ENCODE results near the gene AKAP7.
"Not testable (repeated sequence)": the region's sequence is repeated elsewhere in the genome, so short reads cannot be mapped to it uniquely, and the experiment has no call there.

Gene AKAP7

DNA sequence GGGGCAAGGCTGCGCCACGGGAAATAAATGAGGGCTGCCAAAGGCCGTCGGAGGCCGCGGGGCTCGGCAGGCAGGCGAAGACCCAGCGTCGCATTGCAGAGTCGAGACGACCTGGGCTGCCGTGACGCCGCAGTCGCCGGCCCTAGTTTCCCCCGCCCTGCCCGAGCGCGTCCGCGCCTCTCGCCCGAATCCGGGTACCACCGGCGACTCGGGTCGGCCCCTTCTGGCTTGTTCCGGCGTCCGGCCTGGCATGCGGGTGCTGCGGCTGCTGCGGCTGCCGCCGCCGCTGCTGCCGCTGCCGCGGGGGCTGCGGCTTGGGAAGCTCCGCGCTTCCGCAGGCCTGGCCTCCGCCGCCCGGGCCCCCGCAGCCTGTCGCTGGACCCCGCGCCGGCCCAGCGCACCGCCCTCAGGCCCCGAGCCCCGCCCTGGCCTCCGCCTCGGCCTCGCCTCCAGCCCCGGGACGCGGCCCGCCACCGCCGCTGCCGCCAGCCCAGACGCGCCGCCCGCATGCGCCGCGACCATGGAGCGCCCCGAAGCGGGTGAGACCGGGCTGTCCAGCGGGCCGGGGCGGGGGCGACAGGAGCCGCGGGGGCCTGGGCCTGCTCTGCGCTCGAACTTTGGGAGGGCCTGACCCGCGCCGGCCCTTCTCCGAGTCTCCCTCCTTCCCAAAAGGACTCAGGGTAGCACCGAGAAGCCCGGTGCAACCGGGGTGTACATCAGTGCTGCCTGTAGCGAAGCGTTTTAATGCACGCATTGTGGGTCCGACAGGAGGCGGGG, at the start of gene AKAP7:
TSS of gene AKAP7 (plus strand) at position 224 of the 777 bp plus-strand sequence. CDS start at position 521, 297 bp downstream.
- DNase-seq (ENCODE audit: low read depth, low spot score): peak; percentile 46
- TF ChIP-seq SUZ12 (IDR thresholded peaks at IDR 0.05; ENCODE audit: extremely low read depth, insufficient read depth, insufficient read length): no peak
- TF ChIP-seq YY1 (IDR thresholded peaks at IDR 0.05; ENCODE audit: insufficient read depth, insufficient read length): no peak
- TF ChIP-seq ZNF274 (IDR thresholded peaks at IDR 0.05; ENCODE audit: low read depth, low read length): no peak
- peak within 1 kb of the TSS; percentile 89 for H3K9ac ChIP-seq (ENCODE audit: insufficient read length, low read depth)

DNA sequence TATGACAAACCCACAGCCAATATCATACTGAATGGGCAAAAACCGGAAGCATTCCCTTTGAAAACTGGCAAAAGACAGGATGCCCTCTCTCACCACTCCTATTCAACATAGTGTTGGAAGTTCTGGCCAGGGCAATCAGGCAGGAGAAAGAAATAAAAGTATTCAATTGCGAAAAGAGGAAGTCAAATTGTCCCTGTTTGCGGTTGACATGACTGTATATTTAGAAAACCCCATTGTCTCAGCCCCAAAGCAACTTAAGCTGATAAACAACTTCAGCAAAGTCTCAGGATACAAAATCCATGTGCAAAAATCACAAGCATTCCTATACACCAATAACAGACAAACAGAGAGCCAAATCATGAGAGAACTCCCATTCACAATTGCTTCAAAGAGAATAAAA, 44.9 kb upstream of the AKAP7 start:
- not testable (repeated sequence) for DNase-seq (ENCODE audit: low read depth, low spot score); H3K4me1 ChIP-seq (ENCODE audit: insufficient read depth, insufficient read length); H3K36me3 ChIP-seq (ENCODE audit: insufficient read depth, insufficient read length, low read length); H3K9me3 ChIP-seq (ENCODE audit: insufficient read depth, low read length); H3K9ac ChIP-seq (ENCODE audit: insufficient read length, low read depth); H3K4me3 ChIP-seq (ENCODE audit: insufficient read length, low read depth); H3K27me3 ChIP-seq (ENCODE audit: insufficient read depth, insufficient read length)

More for the DNA sequence above, at the start of gene AKAP7:
- Histone ChIP-seq H3K4me3 (ENCODE audit: insufficient read length, low read depth) (peak within 1 kb of the TSS; percentile 57), H3K27me3 (ENCODE audit: insufficient read depth, insufficient read length) (peaks cover 14% of the 10 kb centered on the region), H3K36me3 (ENCODE audit: insufficient read depth, insufficient read length, low read length) (no peaks in the 10 kb centered on the region), H3K9me3 (ENCODE audit: insufficient read depth, low read length) (no peaks in the 10 kb centered on the region), H3K4me1 (ENCODE audit: insufficient read depth, insufficient read length) (peaks cover 3% of the 10 kb centered on the region)

DNA sequence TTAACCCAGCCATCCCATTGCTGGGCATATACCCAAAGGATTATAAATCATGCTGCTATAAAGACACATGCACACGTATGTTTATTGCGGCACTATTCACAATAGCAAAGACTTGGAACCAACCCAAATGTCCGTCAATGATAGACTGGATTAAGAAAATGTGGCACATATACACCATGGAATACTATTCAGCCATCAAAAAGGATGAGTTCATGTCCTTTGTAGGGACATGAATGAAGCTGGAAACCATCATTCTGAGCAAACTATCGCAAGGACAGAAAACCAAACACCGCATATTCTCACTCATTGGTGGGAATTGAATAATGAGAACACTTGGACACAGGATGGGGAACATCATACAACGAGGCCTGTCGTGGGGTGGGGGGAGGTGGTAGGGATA, 43.3 kb upstream of the AKAP7 start:
- not testable (repeated sequence) for H3K9ac ChIP-seq (ENCODE audit: insufficient read length, low read depth); H3K9me3 ChIP-seq (ENCODE audit: insufficient read depth, low read length); H3K27me3 ChIP-seq (ENCODE audit: insufficient read depth, insufficient read length); H3K4me1 ChIP-seq (ENCODE audit: insufficient read depth, insufficient read length); DNase-seq (ENCODE audit: low read depth, low spot score); H3K4me3 ChIP-seq (ENCODE audit: insufficient read length, low read depth); H3K36me3 ChIP-seq (ENCODE audit: insufficient read depth, insufficient read length, low read length)

GRCh38 chr6:131093334-131093733, 41.9 kb upstream of the AKAP7 start:
- Histone ChIP-seq H3K9ac (ENCODE audit: insufficient read length, low read depth) (no peak overlapping the region), H3K9me3 (ENCODE audit: insufficient read depth, low read length) (no peaks in the 10 kb centered on the region), H3K36me3 (ENCODE audit: insufficient read depth, insufficient read length, low read length) (no peaks in the 10 kb centered on the region), H3K4me1 (ENCODE audit: insufficient read depth, insufficient read length) (no peaks in the 10 kb centered on the region), H3K4me3 (ENCODE audit: insufficient read length, low read depth) (no peak overlapping the region), H3K27me3 (ENCODE audit: insufficient read depth, insufficient read length) (no peaks in the 10 kb centered on the region)
- TF ChIP-seq SUZ12 (IDR thresholded peaks at IDR 0.05; ENCODE audit: extremely low read depth, insufficient read depth, insufficient read length): no peak
- no peak for TF ChIP-seq ZNF274 (IDR thresholded peaks at IDR 0.05; ENCODE audit: low read depth, low read length)
- no peak for TF ChIP-seq YY1 (IDR thresholded peaks at IDR 0.05; ENCODE audit: insufficient read depth, insufficient read length)
- no peak for DNase-seq (ENCODE audit: low read depth, low spot score)

DNA sequence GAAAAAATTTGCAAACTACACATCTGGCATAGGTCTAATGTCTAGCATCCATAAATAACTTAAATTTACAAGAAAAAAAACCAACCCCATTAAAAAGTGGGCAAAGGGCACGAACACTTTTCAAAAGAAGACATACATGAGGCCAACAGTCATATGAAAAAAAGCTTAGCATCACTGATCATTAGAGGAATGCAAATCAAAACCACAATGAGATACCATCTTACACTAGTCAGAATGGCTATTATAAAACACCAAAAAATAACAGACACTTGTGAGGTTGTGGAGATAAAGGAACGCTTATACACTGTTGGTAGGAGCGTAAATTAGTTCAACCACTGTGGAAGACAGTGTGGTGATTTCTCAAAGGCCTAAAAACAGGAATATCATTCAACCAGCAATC, 38.5 kb upstream of the AKAP7 start:
- Histone ChIP-seq H3K36me3 (ENCODE audit: insufficient read depth, insufficient read length, low read length) (no peaks in the 10 kb centered on the region), H3K4me3 (ENCODE audit: insufficient read length, low read depth) (no peak overlapping the region), H3K27me3 (ENCODE audit: insufficient read depth, insufficient read length) (no peaks in the 10 kb centered on the region), H3K9ac (ENCODE audit: insufficient read length, low read depth) (no peak overlapping the region), H3K9me3 (ENCODE audit: insufficient read depth, low read length) (no peaks in the 10 kb centered on the region), H3K4me1 (ENCODE audit: insufficient read depth, insufficient read length) (no peaks in the 10 kb centered on the region)
- TF ChIP-seq ZNF274 (IDR thresholded peaks at IDR 0.05; ENCODE audit: low read depth, low read length): no peak
- no peak for TF ChIP-seq YY1 (IDR thresholded peaks at IDR 0.05; ENCODE audit: insufficient read depth, insufficient read length)
- TF ChIP-seq SUZ12 (IDR thresholded peaks at IDR 0.05; ENCODE audit: extremely low read depth, insufficient read depth, insufficient read length): no peak
- no peak for DNase-seq (ENCODE audit: low read depth, low spot score)

- no peak for DNase-seq (ENCODE audit: low read depth, low spot score)
- Histone ChIP-seq H3K9ac (ENCODE audit: insufficient read length, low read depth) (no peak overlapping the region), H3K4me3 (ENCODE audit: insufficient read length, low read depth) (no peak overlapping the region), H3K27me3 (ENCODE audit: insufficient read depth, insufficient read length) (no peaks in the 10 kb centered on the region), H3K4me1 (ENCODE audit: insufficient read depth, insufficient read length) (no peaks in the 10 kb centered on the region), H3K9me3 (ENCODE audit: insufficient read depth, low read length) (no peaks in the 10 kb centered on the region), H3K36me3 (ENCODE audit: insufficient read depth, insufficient read length, low read length) (no peaks in the 10 kb centered on the region)
- TF ChIP-seq YY1 (IDR thresholded peaks at IDR 0.05; ENCODE audit: insufficient read depth, insufficient read length): no peak
- no peak for TF ChIP-seq ZNF274 (IDR thresholded peaks at IDR 0.05; ENCODE audit: low read depth, low read length)
- TF ChIP-seq SUZ12 (IDR thresholded peaks at IDR 0.05; ENCODE audit: extremely low read depth, insufficient read depth, insufficient read length): no peak
These were observed 33.2 kb upstream of the AKAP7 start for GRCh38 chr6:131101911-131102680.

GRCh38 chr6:131103296-131103695, 32.0 kb upstream of the AKAP7 start:
- TF ChIP-seq SUZ12 (IDR thresholded peaks at IDR 0.05; ENCODE audit: extremely low read depth, insufficient read depth, insufficient read length): no peak
- no peak for TF ChIP-seq ZNF274 (IDR thresholded peaks at IDR 0.05; ENCODE audit: low read depth, low read length)
- no peak for TF ChIP-seq YY1 (IDR thresholded peaks at IDR 0.05; ENCODE audit: insufficient read depth, insufficient read length)
- H3K4me1 ChIP-seq (ENCODE audit: insufficient read depth, insufficient read length): no peaks in the 10 kb centered on the region
- H3K36me3 ChIP-seq (ENCODE audit: insufficient read depth, insufficient read length, low read length): no peaks in the 10 kb centered on the region
- no peak for DNase-seq (ENCODE audit: low read depth, low spot score)
- H3K27me3 ChIP-seq (ENCODE audit: insufficient read depth, insufficient read length): no peaks in the 10 kb centered on the region
- H3K4me3 ChIP-seq (ENCODE audit: insufficient read length, low read depth): no peak overlapping the region
- H3K9ac ChIP-seq (ENCODE audit: insufficient read length, low read depth): no peak overlapping the region
- no peaks in the 10 kb centered on the region for H3K9me3 ChIP-seq (ENCODE audit: insufficient read depth, low read length)
